HepG2 (cell line): ENCODE data around the gene FOXK2.
"Not testable (repeated sequence)": the region's sequence is repeated elsewhere in the genome, so short reads cannot be mapped to it uniquely, and the experiment has no call there.

Source experiments
- FOXP4 ChIP-seq: sonication (generic); formaldehyde crosslinking; IDR thresholded peaks from 2 replicates; pipeline ENCODE4 v1.4.0; 2020; ENCODE audit warnings: missing genetic modification reagents
- HDAC6 ChIP-seq: fragments of 200-600 bp; sonication (generic); IDR thresholded peaks from 2 replicates; pipeline ENCODE4 v1.7.0; 2017; ENCODE audit warnings: mild to moderate bottlenecking, antibody characterized with exemption, low read length, low read depth

DNA sequence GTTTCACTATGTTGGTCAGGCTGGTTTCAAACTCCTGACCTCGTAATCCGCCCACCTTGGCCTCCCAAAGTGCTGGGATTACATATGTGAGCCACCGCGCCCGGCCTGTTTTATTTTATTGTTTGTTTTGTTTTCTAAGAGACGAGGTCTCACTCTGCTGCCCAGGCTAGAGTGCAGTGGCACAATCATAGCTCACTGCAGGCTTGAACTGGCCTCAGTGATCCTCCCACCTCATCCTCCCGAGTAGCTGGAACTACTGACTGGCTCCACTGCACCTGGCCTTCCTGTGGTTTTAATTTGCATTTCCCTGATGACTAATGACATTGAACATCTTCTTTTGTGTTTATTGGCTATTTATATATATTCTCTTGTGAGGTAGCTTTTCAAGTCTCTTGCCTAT, 13.1 kb upstream of the FOXK2 start:
- not testable (repeated sequence) for TF ChIP-seq FOXP4 (CRISPR knock-in tag); HDAC6
